Transverse colon (tissue), 4 donors: ENCODE measurements around the gene GHITM. TPM values are rescaled to one million over a fixed set of nuclear protein-coding genes. Genes with fewer than 3 reads are reported as not detected.

Experiments used
- DNase-seq: peaks from one replicate; pipeline ENCODE4 v3.0.0-alpha.2; 2019
- H3K27ac ChIP-seq, 4 donors: fragments of 200-600 bp; sonication (generic); 2 replicates each; pipeline ENCODE4 v1.5.1; 2016 to 2018; ENCODE audit warnings: inconsistent platforms in 4 of 4
- H3K27me3 ChIP-seq: fragments of 200-600 bp; sonication (generic); 2 replicates; pipeline ENCODE4 v1.5.1; 2017; ENCODE audit warnings: inconsistent platforms
- H3K36me3 ChIP-seq, 4 donors: fragments of 200-600 bp; sonication (generic); 2 replicates each; pipeline ENCODE4 v1.5.1; 2017 to 2019; ENCODE audit warnings: inconsistent platforms in 4 of 4
- H3K4me1 ChIP-seq, 4 donors: fragments of 200-600 bp; sonication (generic); 2 replicates each; pipeline ENCODE4 v1.5.1; 2017 to 2020; ENCODE audit warnings: inconsistent platforms in 4 of 4
- H3K4me3 ChIP-seq, 4 donors: fragments of 200-600 bp; sonication (generic); 1 replicate in 1 of 4; 2 replicates in 3 of 4; pipeline versions ENCODE4 v1.5.1 to v1.6.1; 2017 to 2019; ENCODE audit warnings: inconsistent platforms in 4 of 4
- H3K9me3 ChIP-seq, 2 donors: fragments of 200-600 bp; sonication (generic); 2 replicates each; pipeline ENCODE4 v1.5.1; 2017 to 2019; ENCODE audit warnings: inconsistent platforms in 2 of 2
- CTCF ChIP-seq, 5 experiments: fragments of 200-600 bp in 3 of 5; fragments of 450-650 bp in 2 of 5; sonication (generic) in 3 of 5; IDR thresholded peaks; 1 replicate in 2 of 5; 2 replicates in 3 of 5; pipeline ENCODE4 v1.5.1; 2016 to 2017; ENCODE audit warnings: antibody characterized with exemption in 5 of 5, inconsistent platforms in 3 of 5, mild to moderate bottlenecking in 2 of 5, moderate library complexity in 1 of 5
- EP300 ChIP-seq: sonication (generic); formaldehyde crosslinking; IDR thresholded peaks from one replicate; pipeline ENCODE4 v1.6.1; 2017; ENCODE audit warnings: antibody characterized with exemption, low read depth
- POLR2A ChIP-seq: fragments of 450-650 bp; IDR thresholded peaks from one replicate; pipeline ENCODE4 v1.6.1; 2016; ENCODE audit warnings: antibody characterized with exemption, mild to moderate bottlenecking, moderate library complexity
- POLR2AphosphoS5 ChIP-seq, 3 donors: sonication (generic); formaldehyde crosslinking; IDR thresholded peaks; one replicate each; pipeline ENCODE4 v1.6.1; 2016; ENCODE audit warnings: antibody characterized with exemption in 3 of 3
- WGBS, 2 donors: methylation state at CpG; one replicate each; pipeline ENCODE4 v1.1.5; 2018; ENCODE audit warnings: low coverage in 1 of 2; 5-methylcytosine and 5-hydroxymethylcytosine counted together
- in situ Hi-C, 4 donors: fragments of 200-750 bp; cut with MboI; loops; one replicate each; pipeline versions ENCODE4 v1.15.0 to v1.15.1; 2017; ENCODE audit warnings: low sequenced_read_pairs in 3 of 4, low pct_ligation_motif_present in 1 of 4, low pct_unique_long_range_greater_than_20kb in 1 of 4
- intact Hi-C: fragments of 100-400 bp; cut with DNase I; formaldehyde crosslinking; loops from one replicate; pipeline ENCODE4 v1.15.1; 2023; ENCODE audit warnings: low total_unique reads
- total RNA-seq, 4 donors: library from RNA; depleted of rRNA; stranded (reverse); fragments of >200 nt; gene quantifications; one replicate each; pipeline ENCODE4 v1.1.0, GENCODE V29; 2016

Gene GHITM
- total RNA-seq, 4 donors from 2014 or later = 134 to 351 (median 225) TPM

GRCh38 chr10:84172467-84173356 is 33.4 kb downstream of the GHITM start:
- Histone ChIP-seq H3K36me3 (no peaks in the 10 kb centered on the region), H3K27me3 (no peaks in the 10 kb centered on the region), H3K27ac (peak overlapping the region; percentile 78 to 91 (median 86)), H3K4me3 (peak overlapping the region in 1 of 4 donors; percentile 7), H3K4me1 (peaks cover 0 to 42% (median 15%) of the 10 kb centered on the region in 4 donors), H3K9me3 (no peaks in the 10 kb centered on the region)
- WGBS, 2 donors = 61 to 100% methylated on average over 1 to 8 of the region's 9 CpGs
- intact Hi-C loops (no loop called here), in situ Hi-C loops (no loop called here)
- TF ChIP-seq CTCF (IDR thresholded peaks at IDR 0.05) (no peak), POLR2A (peak; percentile 38), POLR2AphosphoS5 (IDR thresholded peaks at IDR 0.05) (peak in 1 of 3 donors; percentile 18), EP300 (no peak)
- peak; percentile 61 for DNase-seq

DNA sequence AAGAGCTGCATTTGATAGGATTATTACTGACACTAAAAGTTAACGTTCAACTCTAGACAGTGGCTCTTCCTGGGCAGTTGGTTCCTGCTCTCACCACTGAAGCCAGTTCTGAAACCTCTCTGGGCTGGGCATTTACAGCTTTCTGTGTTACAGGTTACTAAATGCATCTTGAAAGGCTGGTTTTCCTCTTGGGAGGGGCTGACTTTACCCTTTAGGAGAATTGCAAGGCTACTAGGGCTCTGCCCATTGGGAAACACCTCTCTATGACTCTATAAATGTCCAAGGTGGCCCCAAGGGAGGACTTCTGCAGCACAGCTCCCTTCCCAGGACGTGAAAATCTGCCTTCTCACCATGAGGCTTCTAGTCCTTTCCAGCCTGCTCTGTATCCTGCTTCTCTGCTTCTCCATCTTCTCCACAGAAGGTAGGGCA is 34.2 kb downstream of the GHITM start, which contains the start of gene GPR15LG:
Gene GPR15LG (plus strand): TSS at position 301 of the 429 bp plus-strand sequence. CDS start 51 bp downstream, at position 352.
- peak within 1 kb of the TSS; percentile 13 to 57 (median 38) for H3K4me3 ChIP-seq
- in situ Hi-C loops (no loop called here), intact Hi-C loops (no loop called here)
- 40 to 43% methylated on average over 2 of the region's 2 CpGs for WGBS, 2 donors
- peak within 1 kb of the TSS; percentile 78 to 91 (median 86) for H3K27ac ChIP-seq
- peak; percentile 70 to 97 (median 96) for TF ChIP-seq POLR2AphosphoS5 (IDR thresholded peaks at IDR 0.05)
- TF ChIP-seq CTCF (IDR thresholded peaks at IDR 0.05) = no peak
- no peak for TF ChIP-seq EP300
- TF ChIP-seq POLR2A = peak; percentile 96
- no peaks in the 10 kb centered on the region for H3K27me3 ChIP-seq
- no peaks in the 10 kb centered on the region for H3K9me3 ChIP-seq
- H3K36me3 ChIP-seq = no peaks in the 10 kb centered on the region
- peak; percentile 81 for DNase-seq
- H3K4me1 ChIP-seq = peaks cover 0 to 42% (median 15%) of the 10 kb centered on the region in 4 donors

DNA sequence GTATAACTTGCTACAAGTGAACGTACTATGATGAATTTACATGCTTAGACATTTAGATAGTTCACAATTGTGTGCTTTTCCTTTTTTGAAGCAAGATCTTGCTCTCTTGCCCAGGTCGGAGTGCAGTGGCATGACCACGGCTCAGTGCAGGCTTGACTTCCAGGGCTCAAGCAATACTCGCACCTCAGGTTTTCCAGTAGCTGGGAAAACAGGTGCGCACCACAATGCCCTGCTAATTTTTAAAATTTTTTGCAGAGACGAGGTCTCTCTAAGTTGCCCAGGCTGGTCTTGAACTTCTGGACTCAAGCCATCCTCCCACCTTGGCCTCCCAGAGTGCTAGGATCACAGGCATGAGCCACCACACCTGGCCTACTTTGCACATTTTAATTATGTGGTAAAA is 36.1 kb downstream of the GHITM start:
- no peaks in the 10 kb centered on the region for H3K36me3 ChIP-seq
- H3K27ac ChIP-seq = peak overlapping the region; percentile 78 to 91 (median 86)
- H3K4me3 ChIP-seq = peak overlapping the region in 3 of 4 donors; percentile 37 to 57 (median 39)
- TF ChIP-seq EP300 = no peak
- TF ChIP-seq CTCF (IDR thresholded peaks at IDR 0.05) = no peak
- no peak for TF ChIP-seq POLR2AphosphoS5 (IDR thresholded peaks at IDR 0.05)
- no peak for TF ChIP-seq POLR2A
- intact Hi-C loops = no loop called here
- no peaks in the 10 kb centered on the region for H3K9me3 ChIP-seq
- WGBS, 2 donors = 45 to 70% methylated on average over 4 to 6 of the region's 6 CpGs
- peaks cover 0 to 45% (median 21%) of the 10 kb centered on the region in 4 donors for H3K4me1 ChIP-seq
- no peak for DNase-seq
- in situ Hi-C loops = no loop called here
- no peaks in the 10 kb centered on the region for H3K27me3 ChIP-seq

- in situ Hi-C loops (no loop called here), intact Hi-C loops (no loop called here)
- no peak for TF ChIP-seq POLR2AphosphoS5 (IDR thresholded peaks at IDR 0.05)
- TF ChIP-seq POLR2A = no peak
- no peak for TF ChIP-seq CTCF (IDR thresholded peaks at IDR 0.05)
- no peak for TF ChIP-seq EP300
- peak overlapping the region in 2 of 4 donors; percentile 78 to 85 for H3K27ac ChIP-seq
- peaks cover 0 to 40% (median 18%) of the 10 kb centered on the region in 4 donors for H3K4me1 ChIP-seq
- no peaks in the 10 kb centered on the region for H3K27me3 ChIP-seq
- no peak overlapping the region for H3K4me3 ChIP-seq
- H3K9me3 ChIP-seq = no peaks in the 10 kb centered on the region
- DNase-seq = no peak
- H3K36me3 ChIP-seq = no peaks in the 10 kb centered on the region
- WGBS, 2 donors = 52% methylated on average over 4 of the region's 4 CpGs; no CpG with 5 or more reads in 1 of the 2 donors
Measured at GRCh38 chr10:84176351-84176750, 37.0 kb downstream of the GHITM start.
